Left ventricle myocardium inferior (tissue), 1 donor: ENCODE data around the gene DHRS11. TPM values are rescaled to one million over a fixed set of nuclear protein-coding genes. Genes with fewer than 3 reads are reported as not detected.

ENCODE experiments used
- DNase-seq: peaks from one replicate; pipeline ENCODE4 v3.0.0-alpha.2; 2020
- H3K27ac ChIP-seq: fragments of 200-600 bp; replicated peaks from 2 replicates; pipeline ENCODE4 v1.8.0; 2021
- H3K27me3 ChIP-seq: fragments of 200-600 bp; 2 replicates; pipeline ENCODE4 v1.8.0; 2021; ENCODE audit warnings: low read depth
- H3K36me3 ChIP-seq: fragments of 200-600 bp; 2 replicates; pipeline ENCODE4 v1.8.0; 2021
- H3K4me1 ChIP-seq: fragments of 200-600 bp; 2 replicates; pipeline ENCODE4 v1.8.0; 2021
- H3K4me3 ChIP-seq: fragments of 200-600 bp; 2 replicates; pipeline ENCODE4 v1.8.0; 2021; ENCODE audit warnings: mild to moderate bottlenecking, moderate library complexity
- H3K9me3 ChIP-seq: fragments of 200-600 bp; replicated peaks from 2 replicates; pipeline ENCODE4 v1.8.0; 2021
- CTCF ChIP-seq: fragments of 200-600 bp; IDR thresholded peaks from 2 replicates; pipeline ENCODE4 v1.8.0; 2021; ENCODE audit warnings: antibody characterized with exemption, mild to moderate bottlenecking, borderline replicate concordance
- intact Hi-C: fragments of 100-400 bp; cut with micrococcal nuclease; formaldehyde crosslinking; loops from one replicate; pipeline ENCODE4 v1.11.0; 2022
- total RNA-seq: library from RNA; stranded (reverse); fragmentation: NEBNext Ultra II Directional; extraction: Animal tissue kit (Norgen Biotek cat#: 25700); gene quantifications from one replicate; pipeline ENCODE4 v1.2.1, GENCODE V29; 2021
- donor health status: DM: no; HTN: yes; CAD: no; lungs with severe emphysema.

The DHRS11 gene
- total RNA-seq, 1 donor from 2014 or later = 13.1 TPM

- DNase-seq = peak; percentile 96
- peaks cover 6% of the 10 kb centered on the region for H3K36me3 ChIP-seq
- H3K27ac ChIP-seq = peak overlapping the region; percentile 100
- peak; percentile 29 for TF ChIP-seq CTCF
- H3K27me3 ChIP-seq = no peaks in the 10 kb centered on the region
- peak overlapping the region; percentile 76 for H3K4me3 ChIP-seq
- no peaks in the 10 kb centered on the region for H3K9me3 ChIP-seq
- intact Hi-C loops = loop anchor here (5.0 kb wide), 1 partner anchor 407 kb away; no protein-coding TSS in a partner anchor
- peaks cover 68% of the 10 kb centered on the region for H3K4me1 ChIP-seq
Measured at GRCh38 chr17:36545465-36546417, 45.9 kb upstream of the DHRS11 start.

DNA sequence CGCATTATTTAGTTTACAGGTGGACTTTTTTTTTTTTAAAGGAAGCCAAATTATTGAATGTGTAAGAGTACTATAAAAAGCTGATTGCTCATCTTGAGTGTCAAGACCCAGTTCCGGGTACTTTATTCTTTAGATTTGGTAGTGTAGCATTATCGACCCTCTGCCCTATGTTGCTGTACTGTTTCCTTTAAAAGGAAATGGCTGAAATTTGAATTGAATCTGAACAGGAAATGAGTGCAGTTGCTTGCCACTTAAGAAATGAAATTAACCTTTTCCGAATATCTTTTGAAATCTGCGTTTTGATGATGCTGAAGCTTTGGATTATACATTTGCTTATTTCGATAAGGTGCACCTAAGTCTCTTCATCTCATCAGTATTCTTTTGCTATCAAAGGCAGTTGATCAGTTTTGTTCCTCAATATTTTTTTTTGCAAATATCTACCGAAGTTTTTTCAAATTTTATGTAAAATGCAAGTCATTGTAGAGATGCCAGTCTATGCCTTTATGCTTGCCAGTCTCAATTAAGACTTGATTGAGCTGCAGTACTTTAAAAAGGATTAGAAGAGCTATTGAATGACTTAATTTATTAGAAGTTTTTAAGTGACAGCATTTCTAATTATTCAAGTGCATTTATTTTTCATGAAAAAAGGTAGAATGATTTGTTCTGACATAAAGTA is 45.1 kb upstream of the DHRS11 start:
- peak overlapping the region; percentile 100 for H3K27ac ChIP-seq
- TF ChIP-seq CTCF = no peak
- peaks cover 74% of the 10 kb centered on the region for H3K4me1 ChIP-seq
- H3K9me3 ChIP-seq = no peaks in the 10 kb centered on the region
- DNase-seq = no peak
- peak overlapping the region; percentile 76 for H3K4me3 ChIP-seq
- H3K36me3 ChIP-seq = peaks cover 6% of the 10 kb centered on the region
- intact Hi-C loops = loop anchor here (5.0 kb wide), 1 partner anchor 406 kb away; no protein-coding TSS in a partner anchor
- no peaks in the 10 kb centered on the region for H3K27me3 ChIP-seq

GRCh38 chr17:36547776-36548175 is 43.9 kb upstream of the DHRS11 start:
- no peaks in the 10 kb centered on the region for H3K27me3 ChIP-seq
- no peak for TF ChIP-seq CTCF
- intact Hi-C loops = loop anchor here (5.0 kb wide), 1 partner anchor 405 kb away; no protein-coding TSS in a partner anchor
- no peak for DNase-seq
- peak overlapping the region; percentile 7 for H3K27ac ChIP-seq
- H3K4me3 ChIP-seq = no peak overlapping the region
- peaks cover 84% of the 10 kb centered on the region for H3K4me1 ChIP-seq
- peaks cover 6% of the 10 kb centered on the region for H3K36me3 ChIP-seq
- no peaks in the 10 kb centered on the region for H3K9me3 ChIP-seq

DNA sequence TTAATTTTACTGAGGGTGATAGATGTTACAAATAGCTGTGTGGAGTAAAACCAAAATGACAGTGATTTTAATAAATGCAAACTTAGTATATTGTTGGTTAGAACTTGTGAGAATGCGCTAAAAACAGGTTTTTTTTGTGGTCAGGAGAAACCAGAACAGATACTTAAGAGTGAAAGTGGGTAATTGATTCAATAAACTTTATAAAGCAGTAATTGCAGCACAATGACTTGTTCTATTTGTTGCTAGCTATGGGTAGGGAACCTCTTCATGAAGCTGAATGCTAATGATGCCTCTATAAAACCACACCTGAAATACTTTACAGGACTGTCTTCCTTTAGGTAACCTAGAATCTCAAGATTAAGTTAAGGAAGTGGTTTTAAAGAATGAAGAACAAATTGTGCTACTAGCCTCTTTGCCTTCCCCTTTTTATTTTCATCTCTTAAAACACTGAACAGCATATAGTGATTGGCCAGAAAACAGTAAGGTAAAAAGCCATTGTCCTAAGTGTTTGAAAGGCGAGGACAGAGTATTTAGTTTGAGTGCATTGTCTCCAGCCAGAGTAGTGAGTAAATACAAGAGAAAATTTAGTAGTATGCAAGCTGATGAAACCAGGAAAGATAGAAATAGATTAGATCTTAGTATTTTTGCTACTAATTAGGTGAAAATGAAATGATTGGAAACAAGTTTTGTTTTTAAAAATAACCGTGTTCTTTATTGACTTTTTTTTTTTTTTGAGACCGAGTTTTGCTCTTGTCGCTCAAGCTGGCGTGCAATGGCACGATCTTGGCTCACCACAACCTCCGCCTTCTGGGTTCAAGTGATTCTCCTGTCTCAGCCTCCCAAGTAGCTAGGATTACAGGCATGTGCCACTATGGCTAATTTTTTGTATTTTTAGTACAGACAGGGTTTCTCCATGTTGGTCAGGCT is 40.9 kb upstream of the DHRS11 start:
- DNase-seq = no peak
- Histone ChIP-seq H3K4me1 (peaks cover 84% of the 10 kb centered on the region), H3K36me3 (peaks cover 15% of the 10 kb centered on the region), H3K27me3 (no peaks in the 10 kb centered on the region), H3K27ac (no peak overlapping the region), H3K4me3 (no peak overlapping the region), H3K9me3 (no peaks in the 10 kb centered on the region)
- TF ChIP-seq CTCF = no peak
- intact Hi-C loops = no loop called here

GRCh38 chr17:36553459-36553858 is 38.2 kb upstream of the DHRS11 start:
- H3K36me3 ChIP-seq = peaks cover 42% of the 10 kb centered on the region
- no peaks in the 10 kb centered on the region for H3K27me3 ChIP-seq
- TF ChIP-seq CTCF = no peak
- no peaks in the 10 kb centered on the region for H3K9me3 ChIP-seq
- no peak overlapping the region for H3K27ac ChIP-seq
- peaks cover 57% of the 10 kb centered on the region for H3K4me1 ChIP-seq
- intact Hi-C loops = no loop called here
- DNase-seq = no peak
- H3K4me3 ChIP-seq = no peak overlapping the region
